Thymus (tissue), 11 donors: ENCODE results near the gene SEMA6B. TPM values are rescaled to one million over a fixed set of nuclear protein-coding genes. Genes with fewer than 3 reads are reported as not detected.

ENCODE experiments used
- DNase-seq, 9 donors: peaks; one replicate each; pipeline ENCODE4 v3.0.0-alpha.2; 2013; ENCODE audit warnings: low spot score in 9 of 9, low read depth in 6 of 9, missing footprints in 1 of 9
- H3K27ac ChIP-seq, 2 donors: one replicate each; pipeline ENCODE4 v1.5.1; 2013; ENCODE audit warnings: control low read depth in 1 of 2, low read depth in 1 of 2, low read length in 1 of 2, mild to moderate bottlenecking in 1 of 2, moderate library complexity in 1 of 2
- H3K27me3 ChIP-seq, 2 donors: one replicate each; pipeline ENCODE4 v1.5.1; 2013; ENCODE audit warnings: low read length in 1 of 2; ENCODE audit not compliant: control insufficient read depth in 2 of 2, insufficient read depth in 1 of 2
- H3K36me3 ChIP-seq, 2 donors: one replicate each; pipeline ENCODE4 v1.5.1; 2013; ENCODE audit warnings: low read length in 1 of 2, mild to moderate bottlenecking in 1 of 2, moderate library complexity in 1 of 2; ENCODE audit not compliant: control insufficient read depth in 2 of 2, insufficient read depth in 2 of 2
- H3K4me1 ChIP-seq, 2 donors: one replicate each; pipeline ENCODE4 v1.5.1; 2013; ENCODE audit warnings: low read length in 2 of 2; ENCODE audit not compliant: control insufficient read depth in 2 of 2, insufficient read depth in 2 of 2
- H3K4me3 ChIP-seq, 2 donors: one replicate each; pipeline ENCODE4 v1.5.1; 2013; ENCODE audit warnings: low read length in 2 of 2, control low read depth in 1 of 2, mild to moderate bottlenecking in 1 of 2
- H3K9me3 ChIP-seq, 2 donors: one replicate each; pipeline ENCODE4 v1.5.1; 2013; ENCODE audit warnings: low read length in 1 of 2, mild to moderate bottlenecking in 1 of 2; ENCODE audit not compliant: control insufficient read depth in 2 of 2, insufficient read depth in 1 of 2
- WGBS: extraction: QIAGEN DNeasy Blood & Tissue Kit; methylation state at CpG from one replicate; pipeline ENCODE4 v1.1.7; 2013; 5-methylcytosine and 5-hydroxymethylcytosine counted together
- polyA plus RNA-seq: library from polyadenylated mRNA; stranded (reverse); fragments of 200-250 nt; gene quantifications from one replicate; pipeline ENCODE4 v1.2.3, GENCODE V29; 2013
- total RNA-seq: library from RNA; stranded (reverse); fragments of 120-200 nt; gene quantifications from one replicate; pipeline ENCODE4 v1.2.4, GENCODE V29; 2013
- donor health status: healthy.

Gene SEMA6B
- total and polyA plus RNA-seq, 2 donors, result 0.85 to 4.7 TPM

DNA sequence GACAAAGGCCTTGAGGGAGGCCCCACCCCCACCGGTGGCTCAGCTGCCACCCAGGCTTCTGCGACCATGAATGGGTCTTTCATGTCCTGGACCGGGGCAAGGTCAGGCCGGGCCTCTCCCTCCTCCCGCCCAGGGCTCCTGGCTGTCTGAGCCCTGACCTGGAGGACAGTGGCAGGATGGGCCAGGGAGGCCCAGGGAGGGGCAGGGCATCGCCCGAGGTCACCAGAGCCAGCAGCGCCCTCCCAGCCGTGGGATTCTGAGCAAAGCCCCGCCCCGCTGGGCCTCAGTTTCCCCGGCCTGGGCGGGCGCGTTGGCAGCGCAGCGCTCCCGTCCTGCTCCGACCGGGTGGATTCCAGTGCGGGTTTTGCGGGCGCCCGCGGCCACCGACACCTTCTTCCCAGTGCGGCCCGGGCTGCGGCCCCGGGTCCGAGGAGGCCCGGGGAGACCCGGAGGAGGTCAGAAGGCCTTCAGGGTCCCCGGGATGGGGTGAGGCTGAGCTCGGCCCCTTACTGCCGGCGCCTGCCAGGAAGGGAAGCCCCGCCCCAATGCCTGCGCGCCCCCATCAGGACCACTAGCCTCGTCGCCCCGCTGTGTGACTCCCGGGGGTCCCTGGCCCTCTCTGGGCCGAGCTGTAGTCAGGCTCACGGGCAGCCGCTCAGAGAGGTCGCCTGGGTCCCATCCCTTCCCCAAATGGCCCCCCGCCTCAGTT is 24.6 kb upstream of the SEMA6B start:
- DNase-seq, result peak in 1 of 9 donors; percentile 35
- H3K27me3 ChIP-seq, result peaks cover 61 to 87% of the 10 kb centered on the region in 2 donors

DNA sequence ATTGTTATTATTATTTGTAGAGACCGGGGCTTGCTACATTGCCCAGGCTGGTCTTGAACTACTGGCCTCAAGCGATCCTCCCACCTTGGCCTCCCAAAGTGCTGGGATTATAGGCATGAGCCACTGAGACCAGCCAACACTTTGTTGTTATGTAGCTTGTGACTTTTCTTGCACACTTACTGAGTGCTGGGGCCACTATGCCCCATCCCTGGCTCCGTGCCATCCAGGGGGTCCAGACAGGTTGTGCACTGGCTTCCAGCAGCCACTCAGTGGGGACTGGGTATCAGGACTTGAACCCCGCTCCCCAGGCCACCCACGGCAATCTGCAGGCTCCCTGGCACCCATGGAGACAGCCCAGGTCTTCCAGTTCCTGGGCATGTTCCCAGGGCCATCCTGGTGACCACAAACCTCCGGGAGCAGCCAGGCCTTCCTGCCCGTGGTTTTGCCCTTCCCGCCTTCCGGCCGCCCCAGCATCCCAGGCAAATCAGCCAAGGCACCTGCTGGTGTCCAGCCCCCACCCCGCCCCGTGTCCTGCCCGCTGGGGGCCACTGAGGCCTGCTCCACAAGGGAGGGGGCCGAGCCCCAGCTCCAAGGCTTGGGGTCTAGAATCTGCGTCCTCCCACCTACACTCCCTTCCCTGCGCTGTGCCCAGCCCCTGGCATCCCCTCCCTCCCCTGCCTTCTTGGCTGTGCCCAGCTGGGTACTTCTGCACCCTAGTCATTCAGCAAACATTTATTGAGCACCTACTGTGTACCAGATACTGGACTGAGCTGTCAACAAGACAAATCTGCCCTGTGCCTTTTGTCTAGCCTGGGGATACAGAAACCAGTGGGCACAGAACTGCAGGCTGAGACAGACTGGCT is 23.7 kb upstream of the SEMA6B start:
- Histone ChIP-seq H3K27me3 (peaks cover 66 to 93% of the 10 kb centered on the region in 2 donors), H3K36me3 (no peaks in the 10 kb centered on the region), H3K27ac (no peak overlapping the region), H3K4me3 (no peak overlapping the region), H3K4me1 (peaks cover 5 to 14% of the 10 kb centered on the region in 2 donors), H3K9me3 (peaks cover 1 to 7% of the 10 kb centered on the region in 2 donors)
- no peak for DNase-seq
- 37% methylated on average over 16 of the region's 16 CpGs for WGBS

More for the DNA sequence above, 24.6 kb upstream of the SEMA6B start:
- Histone ChIP-seq H3K4me3 (peak overlapping the region; percentile 30 to 40), H3K4me1 (peaks cover 5 to 14% of the 10 kb centered on the region in 2 donors), H3K36me3 (no peaks in the 10 kb centered on the region), H3K9me3 (peaks cover 0 to 7% of the 10 kb centered on the region in 2 donors), H3K27ac (no peak overlapping the region)
- WGBS, result 5% methylated on average over 49 of the region's 49 CpGs

DNA sequence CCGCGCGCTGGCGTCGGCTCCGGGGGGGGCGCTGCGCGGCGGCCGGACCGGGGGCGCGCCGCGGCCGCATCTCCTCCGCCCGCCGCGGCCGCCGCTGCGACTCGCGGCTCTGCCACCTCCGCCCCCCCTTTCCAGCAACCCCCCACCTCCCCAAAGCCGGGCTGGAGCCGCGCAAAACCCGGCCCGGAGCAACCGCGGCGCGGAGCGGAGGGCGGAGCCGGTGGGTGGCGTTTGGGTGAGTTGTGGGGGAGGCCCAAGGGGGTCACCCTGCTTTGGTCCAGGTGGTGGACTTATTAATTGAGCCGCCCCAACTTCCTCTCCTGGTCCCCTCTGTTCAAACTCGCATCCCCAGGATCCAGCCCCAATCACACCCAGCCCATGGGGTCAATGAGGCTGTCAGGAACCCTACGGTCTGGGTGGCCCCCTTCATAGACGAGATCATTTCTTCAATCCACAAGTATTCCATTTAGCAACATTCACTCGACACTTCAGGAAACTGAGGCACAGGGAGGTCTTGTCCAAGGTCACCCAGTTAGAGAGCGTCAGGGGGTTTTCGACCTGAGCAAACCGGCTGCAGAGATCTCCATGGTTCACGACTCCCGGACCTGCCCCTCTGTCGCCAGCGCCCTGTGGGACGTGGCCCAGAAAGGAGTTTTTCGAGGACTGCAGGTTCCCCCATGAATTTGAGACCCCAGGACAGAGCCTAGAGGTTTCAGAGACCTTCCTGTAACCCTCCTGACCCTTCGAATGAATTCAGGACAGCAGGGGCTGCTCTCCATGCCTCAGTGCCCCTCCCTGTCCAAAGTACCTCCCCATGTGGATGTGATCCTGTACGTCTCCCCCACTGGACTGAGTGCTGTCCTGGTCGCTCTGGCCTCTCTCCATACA is 22.4 kb upstream of the SEMA6B start:
- 14% methylated on average over 57 of the region's 57 CpGs for WGBS

DNA sequence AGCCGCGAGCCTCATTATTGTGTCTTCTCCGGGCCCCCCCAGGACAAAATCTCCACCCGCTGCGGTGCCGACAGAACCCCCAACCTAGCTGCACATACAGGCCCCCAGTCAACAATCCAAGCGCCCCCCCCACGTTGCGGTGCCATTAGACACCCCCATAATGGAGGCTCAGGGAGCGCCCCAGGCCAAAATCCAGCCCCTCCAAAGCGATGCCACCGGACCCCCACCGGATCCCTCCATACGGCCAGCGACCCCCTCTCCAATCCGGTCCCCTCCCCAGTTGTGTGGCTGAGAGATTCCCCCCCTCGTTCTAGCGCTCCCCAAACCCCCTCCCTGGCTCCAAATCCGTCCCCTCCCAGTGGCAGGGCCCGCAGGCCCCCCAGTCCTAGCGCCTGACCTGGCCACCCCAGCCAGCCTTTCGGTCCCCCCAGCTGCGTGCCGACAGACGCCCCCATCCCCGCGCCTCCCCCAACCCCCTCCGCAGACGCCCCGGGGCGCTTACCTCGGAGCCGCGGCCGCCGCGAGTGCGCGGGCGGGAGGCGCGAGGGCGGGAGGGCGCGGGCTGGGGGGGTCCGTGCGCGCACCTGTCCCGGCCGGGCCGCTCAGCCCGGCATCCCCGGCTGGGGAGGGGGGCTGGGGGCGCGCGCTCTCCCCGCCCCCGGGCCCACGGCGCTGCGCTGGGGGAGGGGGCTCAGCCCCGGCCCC is 21.6 kb upstream of the SEMA6B start:
- H3K4me3 ChIP-seq, result peak overlapping the region in 1 of 2 donors; percentile 46
- H3K27ac ChIP-seq, result no peak overlapping the region
- no peaks in the 10 kb centered on the region for H3K36me3 ChIP-seq
- DNase-seq, result no peak
- H3K9me3 ChIP-seq, result peaks cover 1 to 9% of the 10 kb centered on the region in 2 donors
- H3K4me1 ChIP-seq, result peaks cover 5 to 14% of the 10 kb centered on the region in 2 donors
- WGBS, result 1% methylated on average over 62 of the region's 62 CpGs
- peaks cover 71 to 94% of the 10 kb centered on the region in 2 donors for H3K27me3 ChIP-seq

More for the DNA sequence above, 22.4 kb upstream of the SEMA6B start:
- peaks cover 5 to 14% of the 10 kb centered on the region in 2 donors for H3K4me1 ChIP-seq
- H3K9me3 ChIP-seq, result peaks cover 1 to 7% of the 10 kb centered on the region in 2 donors
- no peak overlapping the region for H3K27ac ChIP-seq
- peaks cover 71 to 96% of the 10 kb centered on the region in 2 donors for H3K27me3 ChIP-seq
- DNase-seq, result peak in 1 of 9 donors; percentile 46
- H3K4me3 ChIP-seq, result peak overlapping the region in 1 of 2 donors; percentile 46
- H3K36me3 ChIP-seq, result no peaks in the 10 kb centered on the region

DNA sequence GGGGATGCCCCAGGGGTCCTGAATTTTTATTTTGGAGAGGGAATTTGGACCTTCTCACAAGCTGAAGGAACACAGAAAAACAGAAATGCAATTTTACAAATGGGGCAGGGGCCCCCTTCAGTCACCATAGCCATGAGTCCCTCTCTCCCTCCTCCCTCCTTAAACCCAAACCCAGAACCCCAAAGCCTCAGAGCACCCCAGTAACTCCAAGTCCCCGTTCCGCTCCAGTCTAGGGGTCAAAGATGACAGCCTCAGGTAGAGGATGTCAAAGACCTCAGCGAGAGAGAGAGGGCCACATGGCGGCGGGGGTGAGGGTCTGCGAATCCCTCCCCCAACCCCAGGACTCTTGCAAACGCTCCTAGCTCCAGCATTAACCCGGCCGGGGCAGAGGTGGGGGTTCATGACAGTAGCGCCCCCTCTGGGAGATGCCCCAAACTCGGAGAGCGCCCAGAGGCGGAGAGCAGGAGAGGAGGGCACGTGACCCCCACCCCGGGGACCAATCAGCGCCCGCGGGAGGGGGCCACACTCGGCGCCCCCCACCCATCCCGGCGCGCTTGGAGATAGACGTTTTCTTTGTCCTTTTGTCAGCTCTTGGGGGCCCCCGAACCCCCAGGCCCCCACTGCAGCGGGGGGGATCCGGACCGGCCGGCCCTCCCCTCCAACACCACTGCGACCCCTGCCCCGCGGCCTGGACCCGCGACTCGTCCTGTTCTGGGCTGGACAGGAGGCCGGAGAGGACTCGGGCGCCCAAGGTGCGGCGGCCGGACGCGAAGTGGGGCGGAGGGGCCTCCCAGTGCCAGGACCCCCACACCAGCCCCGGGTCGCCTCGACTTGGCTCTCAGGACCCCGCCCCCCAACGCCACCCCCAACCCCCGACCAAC is 20.8 kb upstream of the SEMA6B start:
- no peak overlapping the region for H3K27ac ChIP-seq
- H3K9me3 ChIP-seq, result peaks cover 1 to 10% of the 10 kb centered on the region in 2 donors
- H3K27me3 ChIP-seq, result peaks cover 66 to 94% of the 10 kb centered on the region in 2 donors
- H3K4me3 ChIP-seq, result no peak overlapping the region
- no peak for DNase-seq
- WGBS, result 9% methylated on average over 50 of the region's 50 CpGs
- H3K36me3 ChIP-seq, result no peaks in the 10 kb centered on the region
- peaks cover 5 to 14% of the 10 kb centered on the region in 2 donors for H3K4me1 ChIP-seq

DNA sequence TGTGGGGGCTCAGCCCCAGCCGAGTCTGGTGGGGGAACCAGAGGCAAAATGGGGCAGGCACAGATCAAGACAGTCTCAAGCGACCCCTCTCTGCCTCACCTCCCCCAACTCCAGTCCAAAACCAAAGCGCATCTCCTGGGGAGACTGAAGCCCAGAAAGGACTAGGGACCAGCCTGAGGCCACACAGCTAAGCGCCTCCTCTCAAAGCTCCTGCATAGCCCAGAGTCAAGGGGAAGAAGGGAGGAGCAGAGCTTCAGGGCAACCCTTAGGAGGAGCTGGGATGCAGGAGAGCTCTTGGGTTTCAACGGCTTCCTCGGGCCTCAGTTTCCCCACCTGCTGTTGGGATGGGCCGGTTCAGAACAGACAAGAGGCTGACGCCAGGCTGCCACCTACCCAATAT is 19.9 kb upstream of the SEMA6B start:
- no peak for DNase-seq
- Histone ChIP-seq H3K27me3 (peaks cover 61 to 94% of the 10 kb centered on the region in 2 donors), H3K4me3 (no peak overlapping the region), H3K36me3 (no peaks in the 10 kb centered on the region), H3K9me3 (peaks cover 1 to 10% of the 10 kb centered on the region in 2 donors), H3K4me1 (peaks cover 1 to 9% of the 10 kb centered on the region in 2 donors), H3K27ac (no peak overlapping the region)
- 86% methylated on average over 8 of the region's 8 CpGs for WGBS

DNA sequence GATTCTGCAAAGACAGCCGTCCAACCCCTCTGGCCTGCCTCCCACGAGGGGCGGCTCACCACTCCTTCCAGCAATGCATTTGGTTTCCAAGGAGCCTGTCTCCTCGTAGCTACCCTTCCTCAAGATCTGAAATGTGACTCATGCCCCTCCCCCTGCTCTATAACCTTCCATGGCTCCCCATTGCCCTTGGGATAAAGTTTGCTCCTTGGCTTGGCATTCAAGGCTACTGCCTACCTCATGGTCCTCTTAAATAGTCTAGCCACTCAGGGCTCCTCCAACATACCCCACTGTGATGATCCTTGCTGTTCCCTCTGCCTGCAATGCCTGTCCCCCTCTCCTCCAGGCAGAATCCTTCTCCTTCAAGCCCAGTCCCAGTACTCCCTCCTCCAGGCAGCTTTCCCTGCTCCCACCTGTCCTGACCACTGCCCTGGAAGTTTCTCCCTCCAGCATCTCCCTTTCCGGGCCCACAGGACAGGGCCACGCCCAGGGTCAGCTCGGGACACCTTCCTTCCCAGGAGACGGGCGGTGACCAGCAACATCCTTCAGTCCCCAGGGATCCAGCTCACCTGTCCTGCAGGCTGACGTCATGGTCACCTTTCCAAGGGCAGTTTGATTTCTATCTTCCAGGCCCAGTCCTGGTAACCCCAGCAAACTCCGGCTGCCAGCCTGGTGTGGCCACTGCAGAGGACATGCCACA is 19.2 kb upstream of the SEMA6B start:
- no peak for DNase-seq
- 88% methylated on average over 11 of the region's 11 CpGs for WGBS
- peaks cover 0 to 4% of the 10 kb centered on the region in 2 donors for H3K4me1 ChIP-seq
- H3K27me3 ChIP-seq, result peaks cover 56 to 94% of the 10 kb centered on the region in 2 donors
- no peaks in the 10 kb centered on the region for H3K36me3 ChIP-seq
- H3K27ac ChIP-seq, result no peak overlapping the region
- H3K4me3 ChIP-seq, result no peak overlapping the region
- peaks cover 1 to 10% of the 10 kb centered on the region in 2 donors for H3K9me3 ChIP-seq
